ENCODE data around the gene SELENOM. TPM values are rescaled to one million over a fixed set of nuclear protein-coding genes. Genes with fewer than 3 reads are reported as not detected.

SELENOM gene
- total RNA-seq, 4 donors from 2014 or later = 941 to 2,300 (median 1,432) TPM

GRCh38 chr22:31135706-31136105 is 28.3 kb upstream of the SELENOM start:
- peaks cover 27% of the 10 kb centered on the region for H3K27me3 ChIP-seq
- no peak for ATAC-seq
- no peak overlapping the region for H3K4me3 ChIP-seq
- TF ChIP-seq CTCF (IDR thresholded peaks at IDR 0.05) (no peak), POLR2A (IDR thresholded peaks at IDR 0.05) (no peak), EP300 (IDR thresholded peaks at IDR 0.05) (no peak), POLR2AphosphoS5 (IDR thresholded peaks at IDR 0.05) (no peak)
- 74 to 100% methylated on average over 1 to 2 of the region's 6 CpGs for WGBS, 2 donors (ENCODE audit: low coverage in 1 of 2)
- H3K27ac ChIP-seq = no peak overlapping the region
- H3K4me1 ChIP-seq = no peaks in the 10 kb centered on the region
- no peaks in the 10 kb centered on the region for H3K9me3 ChIP-seq
- peaks cover 0 to 7% of the 10 kb centered on the region in 2 donors for H3K36me3 ChIP-seq

GRCh38 chr22:31134688-31135087 is 27.3 kb upstream of the SELENOM start:
- Histone ChIP-seq H3K9me3 (no peaks in the 10 kb centered on the region), H3K36me3 (peaks cover 0 to 7% of the 10 kb centered on the region in 2 donors), H3K4me3 (no peak overlapping the region), H3K27ac (no peak overlapping the region), H3K27me3 (peaks cover 20% of the 10 kb centered on the region), H3K4me1 (no peaks in the 10 kb centered on the region)
- TF ChIP-seq EP300 (IDR thresholded peaks at IDR 0.05) (no peak), POLR2AphosphoS5 (IDR thresholded peaks at IDR 0.05) (no peak), CTCF (IDR thresholded peaks at IDR 0.05) (no peak), POLR2A (IDR thresholded peaks at IDR 0.05) (no peak)
- ATAC-seq = no peak
- WGBS, 2 donors (ENCODE audit: low coverage in 1 of 2) = 83% methylated on average over 2 of the region's 4 CpGs; no CpG with 5 or more reads in 1 of the 2 donors

DNA sequence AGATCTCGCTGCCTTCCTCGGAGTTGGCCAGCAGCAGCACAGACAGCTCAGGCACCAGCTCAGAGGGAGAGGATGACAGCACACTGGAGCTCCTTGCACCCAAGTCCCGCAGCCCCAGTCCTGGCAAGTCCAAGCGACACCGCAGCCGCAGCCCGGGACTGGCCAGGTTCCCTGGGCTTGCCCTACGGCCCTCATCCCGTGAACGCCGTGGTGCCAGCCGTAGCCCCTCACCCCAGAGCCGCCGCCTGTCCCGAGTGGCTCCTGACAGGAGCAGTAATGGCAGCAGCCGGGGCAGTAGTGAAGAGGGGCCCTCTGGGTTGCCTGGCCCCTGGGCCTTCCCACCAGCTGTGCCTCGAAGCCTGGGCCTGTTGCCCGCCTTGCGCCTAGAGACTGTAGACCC is 26.5 kb upstream of the SELENOM start:
- ATAC-seq = no peak
- H3K4me3 ChIP-seq = no peak overlapping the region

GRCh38 chr22:31130873-31131272 is 23.5 kb upstream of the SELENOM start:
- no peak for TF ChIP-seq POLR2A (IDR thresholded peaks at IDR 0.05)
- no peaks in the 10 kb centered on the region for H3K4me1 ChIP-seq
- H3K27me3 ChIP-seq = no peaks in the 10 kb centered on the region
- 75 to 80% methylated on average over 2 of the region's 2 CpGs for WGBS, 2 donors (ENCODE audit: low coverage in 1 of 2)
- H3K36me3 ChIP-seq = peaks cover 0 to 7% of the 10 kb centered on the region in 2 donors
- H3K9me3 ChIP-seq = no peaks in the 10 kb centered on the region
- H3K4me3 ChIP-seq = no peak overlapping the region
- H3K27ac ChIP-seq = no peak overlapping the region
- no peak for ATAC-seq

More for the DNA sequence above, 26.5 kb upstream of the SELENOM start:
- H3K4me1 ChIP-seq = no peaks in the 10 kb centered on the region
- no peak overlapping the region for H3K27ac ChIP-seq
- WGBS, 2 donors (ENCODE audit: low coverage in 1 of 2) = no CpG with 5 or more reads among the region's 19 CpGs
- H3K27me3 ChIP-seq = peaks cover 12% of the 10 kb centered on the region
- no peak for TF ChIP-seq EP300 (IDR thresholded peaks at IDR 0.05)
- TF ChIP-seq POLR2A (IDR thresholded peaks at IDR 0.05) = no peak
- no peak for TF ChIP-seq POLR2AphosphoS5 (IDR thresholded peaks at IDR 0.05)
- no peak for TF ChIP-seq CTCF (IDR thresholded peaks at IDR 0.05)
- peaks cover 0 to 7% of the 10 kb centered on the region in 2 donors for H3K36me3 ChIP-seq
- H3K9me3 ChIP-seq = no peaks in the 10 kb centered on the region

DNA sequence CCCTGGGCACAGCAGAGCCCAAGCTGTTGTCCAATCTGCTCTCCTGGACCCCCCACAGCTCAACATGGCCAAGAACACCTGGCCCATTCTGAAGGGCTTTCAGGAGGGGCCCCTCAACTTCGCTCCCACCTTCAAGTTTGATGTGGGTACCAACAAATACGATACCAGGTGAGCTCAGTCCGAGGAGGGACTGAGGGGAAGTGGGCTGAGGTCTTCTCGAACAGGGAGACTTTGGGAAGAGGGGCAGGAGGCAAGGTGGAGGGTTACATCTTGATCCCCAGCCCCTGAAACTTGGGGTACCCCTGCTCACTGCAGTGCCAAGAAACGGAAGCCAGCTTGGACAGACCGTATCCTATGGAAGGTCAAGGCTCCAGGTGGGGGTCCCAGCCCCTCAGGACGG is 20.8 kb upstream of the SELENOM start:
- WGBS, 2 donors (ENCODE audit: low coverage in 1 of 2) = 80% methylated on average over 1 of the region's 7 CpGs; no CpG with 5 or more reads in 1 of the 2 donors
- Histone ChIP-seq H3K36me3 (no peaks in the 10 kb centered on the region), H3K27ac (no peak overlapping the region), H3K27me3 (no peaks in the 10 kb centered on the region), H3K9me3 (no peaks in the 10 kb centered on the region), H3K4me3 (no peak overlapping the region), H3K4me1 (peaks cover 0 to 6% (median 2%) of the 10 kb centered on the region in 3 donors)
- ATAC-seq = no peak
- no peak for TF ChIP-seq POLR2AphosphoS5 (IDR thresholded peaks at IDR 0.05)
- no peak for TF ChIP-seq CTCF (IDR thresholded peaks at IDR 0.05)
- TF ChIP-seq EP300 (IDR thresholded peaks at IDR 0.05) = no peak
- TF ChIP-seq POLR2A (IDR thresholded peaks at IDR 0.05) = no peak
